NCI-H2107 treated with DMSO at 0.1 percent for 48 hours (cell line): ENCODE measurements around the gene FAM20B.

Experiments
- DNase-seq: peaks from one replicate; lab custom pipeline; 2025; ENCODE audit not compliant: unreplicated experiment; lab: John Stamatoyannopoulos, UW

The FAM20B gene

DNA sequence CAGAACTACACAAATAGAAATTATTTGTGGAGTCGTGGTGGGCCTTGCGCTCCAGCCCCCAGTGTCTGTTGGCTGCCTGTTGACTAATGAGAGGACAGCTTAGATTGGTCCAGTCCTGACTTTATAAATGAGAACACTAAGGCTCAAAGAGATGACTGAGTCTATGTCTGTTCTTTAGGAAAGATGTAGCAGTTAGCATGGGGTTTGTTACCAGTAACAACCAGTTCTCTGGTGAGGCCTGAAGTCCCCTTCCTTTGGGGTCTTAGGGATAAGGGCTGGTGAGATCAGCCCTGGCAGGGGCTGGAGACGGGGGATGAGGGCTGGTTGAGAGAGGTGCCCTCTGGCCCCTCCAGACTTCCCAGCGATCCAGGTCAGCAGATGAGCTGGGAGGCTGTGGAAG lies 65.2 kb downstream of the FAM20B start:
- DNase-seq, result no peak

- DNase-seq, result peak; percentile 29
These were observed 66.0 kb downstream of the FAM20B start for GRCh38 chr1:179091691-179092165.

- no peak for DNase-seq
These were observed 67.3 kb downstream of the FAM20B start for GRCh38 chr1:179092896-179093461.

DNA sequence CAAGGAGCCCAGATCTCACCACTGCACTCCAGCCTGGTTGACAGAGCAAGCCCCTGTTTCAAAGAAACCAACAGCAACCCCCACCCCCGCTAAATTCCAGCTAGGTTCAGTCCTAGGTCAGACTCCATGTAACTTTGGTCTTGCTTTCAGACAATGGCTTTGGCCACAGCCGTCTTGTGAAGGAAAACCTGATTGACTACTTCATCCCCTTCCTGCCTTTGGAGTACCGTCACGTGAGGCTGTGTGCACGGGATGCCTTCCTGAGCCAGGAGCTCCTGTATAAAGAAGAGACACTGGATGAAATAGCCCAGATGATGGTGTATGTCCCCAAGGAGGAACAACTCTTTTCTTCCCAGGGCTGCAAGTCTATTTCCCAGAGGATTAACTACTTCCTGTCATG lies 69.1 kb downstream of the FAM20B start:
- no peak for DNase-seq

DNA sequence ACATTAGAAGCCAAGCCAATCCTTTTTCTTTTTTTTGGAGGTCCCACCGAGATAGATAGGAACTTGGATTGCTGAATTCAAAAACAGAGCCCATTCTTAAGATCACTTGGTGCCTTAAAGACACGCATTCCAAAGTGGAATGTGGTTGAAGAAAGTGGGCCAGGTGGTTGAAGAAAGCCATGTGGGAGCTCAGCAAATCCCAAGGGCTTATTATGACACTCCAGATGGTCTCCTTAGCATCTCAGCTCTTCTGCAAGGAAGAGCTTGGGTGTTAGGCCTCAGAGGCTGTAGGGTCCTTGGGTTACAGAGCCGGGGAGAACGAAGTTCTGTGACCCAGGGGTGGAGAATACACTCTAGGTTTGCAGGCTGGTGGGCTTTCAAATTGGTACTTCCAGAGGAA lies 69.7 kb downstream of the FAM20B start:
- no peak for DNase-seq

- DNase-seq, result no peak
These were observed 70.2 kb downstream of the FAM20B start for GRCh38 chr1:179095924-179096323.

DNA sequence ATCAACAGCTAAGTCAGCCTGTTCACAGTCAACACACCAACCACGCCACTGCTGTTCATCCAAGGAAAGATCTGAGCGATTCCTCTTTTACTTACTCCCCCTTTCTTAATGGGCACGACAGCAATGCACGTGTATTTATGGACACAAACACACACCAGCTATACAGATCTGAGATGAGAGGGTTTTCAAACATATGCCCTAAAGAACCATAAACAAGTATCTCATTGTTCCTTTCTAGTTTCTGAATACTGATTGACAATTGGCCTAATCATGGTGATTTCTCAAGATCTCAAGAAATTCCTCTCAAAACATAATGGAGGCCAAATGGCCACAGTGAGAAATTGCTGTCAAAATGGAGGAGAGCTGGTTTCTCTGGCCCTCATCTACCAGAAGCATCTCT lies 74.2 kb downstream of the FAM20B start:
- no peak for DNase-seq

GRCh38 chr1:179101566-179101965 lies 75.9 kb downstream of the FAM20B start:
- no peak for DNase-seq

- no peak for DNase-seq
These were observed 78.3 kb downstream of the FAM20B start for GRCh38 chr1:179103999-179104398.

DNA sequence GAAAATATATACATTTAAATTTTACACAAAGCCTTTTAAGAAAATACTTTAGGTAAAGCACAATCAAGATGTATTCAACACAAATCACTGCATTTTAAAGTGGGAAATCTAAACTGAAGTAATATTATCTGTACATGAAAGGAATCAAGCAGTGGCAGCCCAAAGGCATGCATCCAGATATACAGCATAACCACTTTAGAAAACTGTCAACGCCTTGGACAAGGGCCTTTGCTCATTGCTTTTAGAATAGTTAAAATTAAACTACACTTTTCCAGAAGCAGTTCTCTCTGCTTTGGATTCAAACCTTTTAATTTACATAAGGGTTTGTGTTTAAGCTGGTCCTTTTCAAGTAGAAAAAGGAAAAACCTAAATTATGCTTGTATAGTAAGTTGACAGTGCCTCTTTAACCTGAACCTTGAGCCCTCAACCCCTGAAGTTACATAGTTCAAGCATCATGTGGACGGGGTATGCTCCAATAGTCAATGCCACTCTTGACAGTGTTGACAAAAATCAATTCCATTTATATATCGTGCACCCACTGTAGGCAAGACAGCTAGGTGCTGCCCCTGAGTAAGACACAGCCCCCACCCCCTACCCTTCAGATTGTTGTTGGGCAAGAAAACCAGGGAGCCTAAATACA lies 79.0 kb downstream of the FAM20B start:
- DNase-seq, result no peak

GRCh38 chr1:179105393-179105792 lies 79.7 kb downstream of the FAM20B start:
- peak; percentile 33 for DNase-seq

- DNase-seq, result no peak
These were observed 82.3 kb downstream of the FAM20B start for GRCh38 chr1:179107706-179108629.

GRCh38 chr1:179108644-179109043 lies 83.0 kb downstream of the FAM20B start:
- DNase-seq, result no peak

DNA sequence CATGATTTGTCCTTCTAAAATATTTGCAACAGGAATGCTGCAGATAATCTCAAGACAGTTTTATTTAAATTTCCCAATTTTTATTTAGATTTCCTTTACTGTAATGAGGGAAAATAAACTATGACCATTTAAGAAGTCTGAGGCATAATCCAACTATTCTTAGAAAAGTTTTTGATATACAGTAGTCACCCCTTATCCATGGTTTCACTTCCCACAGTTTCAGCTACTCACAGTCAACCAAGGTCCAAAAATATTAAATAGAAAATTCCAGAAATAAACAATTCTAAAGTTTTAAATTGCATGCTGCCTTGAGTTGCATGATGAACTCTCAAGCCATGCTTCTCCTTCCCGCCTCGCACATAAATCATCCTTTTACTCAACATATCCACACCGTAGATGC lies 89.5 kb downstream of the FAM20B start:
- no peak for DNase-seq

GRCh38 chr1:179119513-179119912 lies 93.8 kb downstream of the FAM20B start:
- DNase-seq, result no peak

DNA sequence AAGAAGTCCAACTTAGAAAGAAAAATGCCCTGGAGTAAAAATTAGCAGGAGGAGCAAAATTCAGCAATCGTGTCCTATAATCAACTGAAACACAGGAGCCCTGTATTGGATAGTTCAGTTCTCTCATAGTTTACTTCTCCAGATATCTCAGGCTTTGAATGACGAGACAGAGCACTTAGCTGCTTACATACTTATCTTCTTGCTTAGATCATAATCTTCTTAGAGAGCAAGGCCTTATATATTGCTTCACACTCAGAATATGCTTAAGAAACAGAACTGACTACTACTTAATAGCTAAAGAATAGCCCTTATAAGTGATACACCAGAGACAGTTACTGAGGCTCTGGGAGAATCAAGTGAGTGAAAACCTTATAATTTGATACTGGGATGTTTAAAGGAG lies 95.0 kb downstream of the FAM20B start:
- no peak for DNase-seq

GRCh38 chr1:179121159-179121938 lies 95.7 kb downstream of the FAM20B start:
- DNase-seq, result no peak

DNA sequence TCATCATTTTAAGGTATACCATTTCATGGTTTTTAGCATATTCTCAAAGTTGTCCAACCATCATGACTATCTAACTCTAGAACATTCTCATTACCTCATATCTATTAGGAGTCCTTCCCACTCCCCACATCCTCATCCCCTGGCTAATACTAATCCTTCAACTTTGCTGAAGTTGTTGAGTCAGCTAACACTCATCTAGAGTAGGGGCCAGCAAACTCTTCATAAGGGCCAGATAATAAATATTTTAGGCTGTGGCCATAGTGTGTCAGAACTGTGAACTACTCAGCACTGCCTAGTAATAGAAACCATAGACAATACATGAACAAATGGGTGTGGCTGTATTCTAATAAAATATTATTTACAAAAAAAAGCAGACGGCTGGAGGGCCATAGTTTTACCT lies 99.2 kb downstream of the FAM20B start:
- no peak for DNase-seq
